ENCODE measurements around the gene JAK1.

The JAK1 gene

GRCh38 chr1:64917907-64918306, 48.4 kb downstream of the JAK1 start:
- peaks cover 20% of the 10 kb centered on the region for H3K4me1 ChIP-seq (ENCODE audit: control insufficient read depth, insufficient read depth, low read length)
- H3K36me3 ChIP-seq (ENCODE audit: control insufficient read depth, insufficient read depth, low read length): no peaks in the 10 kb centered on the region
- H3K9me3 ChIP-seq (ENCODE audit: control insufficient read depth, insufficient read depth, low read depth, low read length): no peaks in the 10 kb centered on the region
- H3K27ac ChIP-seq (ENCODE audit: low read depth, low read length): no peak overlapping the region
- no peaks in the 10 kb centered on the region for H3K27me3 ChIP-seq (ENCODE audit: control insufficient read depth, insufficient read depth, low read length)
- no peak overlapping the region for H3K9ac ChIP-seq (ENCODE audit: low read length)
- H3K4me3 ChIP-seq (ENCODE audit: low read depth, low read length): no peak overlapping the region

GRCh38 chr1:64917328-64917861, 49.0 kb downstream of the JAK1 start:
- Histone ChIP-seq H3K36me3 (ENCODE audit: control insufficient read depth, insufficient read depth, low read length) (no peaks in the 10 kb centered on the region), H3K27me3 (ENCODE audit: control insufficient read depth, insufficient read depth, low read length) (no peaks in the 10 kb centered on the region), H3K9ac (ENCODE audit: low read length) (no peak overlapping the region), H3K9me3 (ENCODE audit: control insufficient read depth, insufficient read depth, low read depth, low read length) (no peaks in the 10 kb centered on the region), H3K27ac (ENCODE audit: low read depth, low read length) (no peak overlapping the region), H3K4me3 (ENCODE audit: low read depth, low read length) (no peak overlapping the region), H3K4me1 (ENCODE audit: control insufficient read depth, insufficient read depth, low read length) (peaks cover 20% of the 10 kb centered on the region)

GRCh38 chr1:64915381-64916274, 50.7 kb downstream of the JAK1 start:
- Histone ChIP-seq H3K4me3 (ENCODE audit: low read depth, low read length) (no peak overlapping the region), H3K36me3 (ENCODE audit: control insufficient read depth, insufficient read depth, low read length) (no peaks in the 10 kb centered on the region), H3K27me3 (ENCODE audit: control insufficient read depth, insufficient read depth, low read length) (no peaks in the 10 kb centered on the region), H3K9ac (ENCODE audit: low read length) (no peak overlapping the region), H3K4me1 (ENCODE audit: control insufficient read depth, insufficient read depth, low read length) (peaks cover 20% of the 10 kb centered on the region), H3K27ac (ENCODE audit: low read depth, low read length) (no peak overlapping the region), H3K9me3 (ENCODE audit: control insufficient read depth, insufficient read depth, low read depth, low read length) (no peaks in the 10 kb centered on the region)

- no peaks in the 10 kb centered on the region for H3K9me3 ChIP-seq (ENCODE audit: control insufficient read depth, insufficient read depth, low read depth, low read length)
- no peak overlapping the region for H3K9ac ChIP-seq (ENCODE audit: low read length)
- H3K27ac ChIP-seq (ENCODE audit: low read depth, low read length): no peak overlapping the region
- no peaks in the 10 kb centered on the region for H3K27me3 ChIP-seq (ENCODE audit: control insufficient read depth, insufficient read depth, low read length)
- no peak overlapping the region for H3K4me3 ChIP-seq (ENCODE audit: low read depth, low read length)
- H3K4me1 ChIP-seq (ENCODE audit: control insufficient read depth, insufficient read depth, low read length): peaks cover 20% of the 10 kb centered on the region
- no peaks in the 10 kb centered on the region for H3K36me3 ChIP-seq (ENCODE audit: control insufficient read depth, insufficient read depth, low read length)
Observed at GRCh38 chr1:64913361-64914015, 52.9 kb downstream of the JAK1 start.

GRCh38 chr1:64912191-64912590, 54.2 kb downstream of the JAK1 start:
- H3K4me3 ChIP-seq (ENCODE audit: low read depth, low read length): no peak overlapping the region
- H3K9ac ChIP-seq (ENCODE audit: low read length): no peak overlapping the region
- no peaks in the 10 kb centered on the region for H3K9me3 ChIP-seq (ENCODE audit: control insufficient read depth, insufficient read depth, low read depth, low read length)
- H3K27me3 ChIP-seq (ENCODE audit: control insufficient read depth, insufficient read depth, low read length): no peaks in the 10 kb centered on the region
- H3K27ac ChIP-seq (ENCODE audit: low read depth, low read length): no peak overlapping the region
- H3K36me3 ChIP-seq (ENCODE audit: control insufficient read depth, insufficient read depth, low read length): no peaks in the 10 kb centered on the region
- H3K4me1 ChIP-seq (ENCODE audit: control insufficient read depth, insufficient read depth, low read length): peaks cover 20% of the 10 kb centered on the region

GRCh38 chr1:64911326-64911725, 55.0 kb downstream of the JAK1 start:
- no peak overlapping the region for H3K9ac ChIP-seq (ENCODE audit: low read length)
- no peaks in the 10 kb centered on the region for H3K27me3 ChIP-seq (ENCODE audit: control insufficient read depth, insufficient read depth, low read length)
- no peaks in the 10 kb centered on the region for H3K9me3 ChIP-seq (ENCODE audit: control insufficient read depth, insufficient read depth, low read depth, low read length)
- H3K4me3 ChIP-seq (ENCODE audit: low read depth, low read length): no peak overlapping the region
- H3K27ac ChIP-seq (ENCODE audit: low read depth, low read length): no peak overlapping the region
- no peaks in the 10 kb centered on the region for H3K36me3 ChIP-seq (ENCODE audit: control insufficient read depth, insufficient read depth, low read length)
- peaks cover 22% of the 10 kb centered on the region for H3K4me1 ChIP-seq (ENCODE audit: control insufficient read depth, insufficient read depth, low read length)

GRCh38 chr1:64909031-64909430, 57.3 kb downstream of the JAK1 start:
- H3K27ac ChIP-seq (ENCODE audit: low read depth, low read length): no peak overlapping the region
- H3K4me3 ChIP-seq (ENCODE audit: low read depth, low read length): no peak overlapping the region
- no peaks in the 10 kb centered on the region for H3K9me3 ChIP-seq (ENCODE audit: control insufficient read depth, insufficient read depth, low read depth, low read length)
- peaks cover 15% of the 10 kb centered on the region for H3K4me1 ChIP-seq (ENCODE audit: control insufficient read depth, insufficient read depth, low read length)
- H3K27me3 ChIP-seq (ENCODE audit: control insufficient read depth, insufficient read depth, low read length): no peaks in the 10 kb centered on the region
- no peak overlapping the region for H3K9ac ChIP-seq (ENCODE audit: low read length)
- H3K36me3 ChIP-seq (ENCODE audit: control insufficient read depth, insufficient read depth, low read length): no peaks in the 10 kb centered on the region

GRCh38 chr1:64908575-64908974, 57.8 kb downstream of the JAK1 start:
- H3K4me1 ChIP-seq (ENCODE audit: control insufficient read depth, insufficient read depth, low read length): peaks cover 15% of the 10 kb centered on the region
- H3K27me3 ChIP-seq (ENCODE audit: control insufficient read depth, insufficient read depth, low read length): no peaks in the 10 kb centered on the region
- H3K27ac ChIP-seq (ENCODE audit: low read depth, low read length): no peak overlapping the region
- no peaks in the 10 kb centered on the region for H3K36me3 ChIP-seq (ENCODE audit: control insufficient read depth, insufficient read depth, low read length)
- H3K9me3 ChIP-seq (ENCODE audit: control insufficient read depth, insufficient read depth, low read depth, low read length): no peaks in the 10 kb centered on the region
- H3K4me3 ChIP-seq (ENCODE audit: low read depth, low read length): no peak overlapping the region
- no peak overlapping the region for H3K9ac ChIP-seq (ENCODE audit: low read length)

GRCh38 chr1:64906447-64906846, 59.9 kb downstream of the JAK1 start:
- no peak overlapping the region for H3K27ac ChIP-seq (ENCODE audit: low read depth, low read length)
- no peak overlapping the region for H3K4me3 ChIP-seq (ENCODE audit: low read depth, low read length)
- no peaks in the 10 kb centered on the region for H3K36me3 ChIP-seq (ENCODE audit: control insufficient read depth, insufficient read depth, low read length)
- H3K4me1 ChIP-seq (ENCODE audit: control insufficient read depth, insufficient read depth, low read length): peaks cover 15% of the 10 kb centered on the region
- no peaks in the 10 kb centered on the region for H3K9me3 ChIP-seq (ENCODE audit: control insufficient read depth, insufficient read depth, low read depth, low read length)
- no peak overlapping the region for H3K9ac ChIP-seq (ENCODE audit: low read length)
- no peaks in the 10 kb centered on the region for H3K27me3 ChIP-seq (ENCODE audit: control insufficient read depth, insufficient read depth, low read length)

- H3K4me1 ChIP-seq (ENCODE audit: control insufficient read depth, insufficient read depth, low read length): peaks cover 37% of the 10 kb centered on the region
- no peak overlapping the region for H3K9ac ChIP-seq (ENCODE audit: low read length)
Observed at GRCh38 chr1:64903593-64903992, 62.8 kb downstream of the JAK1 start.

GRCh38 chr1:64901663-64902062, 64.7 kb downstream of the JAK1 start:
- Histone ChIP-seq H3K9me3 (ENCODE audit: control insufficient read depth, insufficient read depth, low read depth, low read length) (no peaks in the 10 kb centered on the region), H3K4me1 (ENCODE audit: control insufficient read depth, insufficient read depth, low read length) (peaks cover 36% of the 10 kb centered on the region), H3K9ac (ENCODE audit: low read length) (no peak overlapping the region), H3K36me3 (ENCODE audit: control insufficient read depth, insufficient read depth, low read length) (no peaks in the 10 kb centered on the region), H3K27me3 (ENCODE audit: control insufficient read depth, insufficient read depth, low read length) (no peaks in the 10 kb centered on the region), H3K4me3 (ENCODE audit: low read depth, low read length) (no peak overlapping the region), H3K27ac (ENCODE audit: low read depth, low read length) (no peak overlapping the region)

More at GRCh38 chr1:64903593-64903992, 62.8 kb downstream of the JAK1 start:
- no peaks in the 10 kb centered on the region for H3K27me3 ChIP-seq (ENCODE audit: control insufficient read depth, insufficient read depth, low read length)
- H3K4me3 ChIP-seq (ENCODE audit: low read depth, low read length): no peak overlapping the region
- no peak overlapping the region for H3K27ac ChIP-seq (ENCODE audit: low read depth, low read length)
- no peaks in the 10 kb centered on the region for H3K9me3 ChIP-seq (ENCODE audit: control insufficient read depth, insufficient read depth, low read depth, low read length)
- no peaks in the 10 kb centered on the region for H3K36me3 ChIP-seq (ENCODE audit: control insufficient read depth, insufficient read depth, low read length)

Measured in HUES6 (cell line).